ENCODE data around the gene TMEM59. TPM values are rescaled to one million over a fixed set of nuclear protein-coding genes. Genes with fewer than 3 reads are reported as not detected.

TMEM59 gene
- total RNA-seq, 4 donors from 2014 or later = 337 to 492 (median 444) TPM

GRCh38 chr1:54046671-54047383 is 6.2 kb downstream of the TMEM59 start:
- 78 to 88% methylated on average over 7 of the region's 7 CpGs for WGBS, 2 donors
- no peaks in the 10 kb centered on the region for H3K9me3 ChIP-seq
- intact Hi-C loops (cut with DNase I) = no loop called here
- peaks cover 4 to 24% of the 10 kb centered on the region in 2 donors for H3K4me1 ChIP-seq
- no peak overlapping the region for H3K4me3 ChIP-seq (replicated peaks in 1 of 3)
- no peak overlapping the region for H3K27ac ChIP-seq
- no peaks in the 10 kb centered on the region for H3K27me3 ChIP-seq
- TF ChIP-seq CTCF (IDR thresholded peaks at IDR 0.05) = no peak
- TF ChIP-seq POLR2A (IDR thresholded peaks at IDR 0.05) = no peak
- peaks cover 12 to 14% of the 10 kb centered on the region in 2 donors for H3K36me3 ChIP-seq
- DNase-seq = no peak

GRCh38 chr1:54045496-54045895 is 7.5 kb downstream of the TMEM59 start:
- H3K36me3 ChIP-seq = peaks cover 24 to 28% of the 10 kb centered on the region in 2 donors
- H3K27ac ChIP-seq = no peak overlapping the region
- TF ChIP-seq POLR2A (IDR thresholded peaks at IDR 0.05) (no peak), CTCF (IDR thresholded peaks at IDR 0.05) (no peak)
- no peak for DNase-seq
- H3K27me3 ChIP-seq = no peaks in the 10 kb centered on the region
- H3K4me3 ChIP-seq (replicated peaks in 1 of 3) = no peak overlapping the region
- intact Hi-C loops (cut with DNase I) = no loop called here
- no peaks in the 10 kb centered on the region for H3K9me3 ChIP-seq
- H3K4me1 ChIP-seq = peaks cover 0 to 12% of the 10 kb centered on the region in 2 donors
- 85 to 93% methylated on average over 2 of the region's 2 CpGs for WGBS, 2 donors

- WGBS, 2 donors = 20 to 26% methylated on average over 1 of the region's 1 CpG
- TF ChIP-seq POLR2A (IDR thresholded peaks at IDR 0.05) (no peak), CTCF (IDR thresholded peaks at IDR 0.05) (no peak)
- Histone ChIP-seq H3K27ac (no peak overlapping the region), H3K4me1 (no peaks in the 10 kb centered on the region), H3K4me3 (replicated peaks in 1 of 3) (no peak overlapping the region), H3K27me3 (no peaks in the 10 kb centered on the region), H3K36me3 (peaks cover 51 to 64% of the 10 kb centered on the region in 2 donors), H3K9me3 (no peaks in the 10 kb centered on the region)
- intact Hi-C loops (cut with DNase I) = no loop called here
- no peak for DNase-seq
Measured at GRCh38 chr1:54041806-54042205, 11.2 kb downstream of the TMEM59 start.

- H3K4me1 ChIP-seq = no peaks in the 10 kb centered on the region
- H3K4me3 ChIP-seq (replicated peaks in 1 of 3) = no peak overlapping the region
- TF ChIP-seq POLR2A (IDR thresholded peaks at IDR 0.05) = no peak
- no peak for TF ChIP-seq CTCF (IDR thresholded peaks at IDR 0.05)
- H3K27ac ChIP-seq = no peak overlapping the region
- no peak for DNase-seq
- no peaks in the 10 kb centered on the region for H3K9me3 ChIP-seq
- H3K36me3 ChIP-seq = peaks cover 82 to 84% of the 10 kb centered on the region in 2 donors
- no peaks in the 10 kb centered on the region for H3K27me3 ChIP-seq
- intact Hi-C loops (cut with DNase I) = no loop called here
Measured at GRCh38 chr1:54037476-54037875, 15.5 kb downstream of the TMEM59 start.

- H3K4me1 ChIP-seq = no peaks in the 10 kb centered on the region
- peaks cover 14 to 27% of the 10 kb centered on the region in 2 donors for H3K36me3 ChIP-seq
- intact Hi-C loops (cut with DNase I) = no loop called here
- H3K27me3 ChIP-seq = no peaks in the 10 kb centered on the region
- DNase-seq = no peak
- H3K27ac ChIP-seq = no peak overlapping the region
- 85 to 86% methylated on average over 3 of the region's 3 CpGs for WGBS, 2 donors
- no peaks in the 10 kb centered on the region for H3K9me3 ChIP-seq
- TF ChIP-seq CTCF (IDR thresholded peaks at IDR 0.05) = no peak
- TF ChIP-seq POLR2A (IDR thresholded peaks at IDR 0.05) = no peak
- H3K4me3 ChIP-seq (replicated peaks in 1 of 3) = no peak overlapping the region
Measured at GRCh38 chr1:54028306-54029251, 24.4 kb downstream of the TMEM59 start.

Measured in thyroid gland (tissue), 4 donors.